Stimulated activated CD4-positive, alpha-beta T cell treated with anti-CD3 and anti-CD28 coated beads, TNF-alpha, amount 100 ng/mL, for 48 hours (primary cell): ENCODE measurements around the gene ZNF496.
A peak's percentile ranks its signal among the peaks of the same experiment; 100 is the strongest.
"Not testable (repeated sequence)": the region's sequence is repeated elsewhere in the genome, so short reads cannot be mapped to it uniquely, and the experiment has no call there.

ENCODE experiments used
- DNase-seq, 3 donors: peaks; one replicate each; pipeline ENCODE4 v3.0.0-alpha.2; 2020; ENCODE audit warnings: low read depth in 3 of 3

The ZNF496 gene

DNA sequence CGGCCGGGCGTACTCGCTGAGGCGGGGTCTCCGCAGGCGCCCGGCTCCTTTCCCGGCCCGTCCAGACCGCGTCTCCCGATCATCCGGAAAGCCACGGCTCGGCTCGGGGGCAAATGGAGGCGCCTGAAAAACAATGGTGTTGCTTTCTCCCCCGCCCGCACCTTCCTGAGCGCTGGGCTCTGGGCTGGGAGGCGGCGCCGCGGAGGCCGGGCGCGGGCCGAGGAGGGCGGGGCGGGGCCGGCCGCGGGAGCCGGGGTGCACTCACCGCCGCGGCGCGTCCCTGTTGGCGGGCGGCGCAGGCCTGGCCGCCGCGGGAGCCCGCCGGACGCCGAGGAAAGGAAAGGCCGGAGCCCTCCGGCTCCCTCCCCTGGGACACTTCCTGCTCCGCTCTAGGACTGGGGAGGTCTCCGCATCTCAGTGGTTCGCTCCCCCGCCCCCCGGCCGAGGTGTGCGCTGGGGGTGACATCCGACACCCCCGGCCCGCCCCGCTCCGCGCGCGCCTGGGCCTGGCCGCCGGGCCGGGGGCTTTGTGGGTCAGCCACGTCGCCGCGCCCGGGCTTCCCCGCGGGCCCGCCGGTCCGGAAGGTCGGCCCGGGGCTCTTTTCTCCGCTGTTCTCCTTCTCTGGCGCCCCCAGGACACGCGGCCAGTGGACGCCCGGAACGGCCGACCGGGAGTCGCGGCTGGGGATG lies at the start of gene ZNF496:
ZNF496 (minus strand) TSS at position 343 of the 690 bp plus-strand sequence. CDS start 2,289 bp downstream, outside the sequence.
- peak in 1 of 3 donors; percentile 17 for DNase-seq

DNA sequence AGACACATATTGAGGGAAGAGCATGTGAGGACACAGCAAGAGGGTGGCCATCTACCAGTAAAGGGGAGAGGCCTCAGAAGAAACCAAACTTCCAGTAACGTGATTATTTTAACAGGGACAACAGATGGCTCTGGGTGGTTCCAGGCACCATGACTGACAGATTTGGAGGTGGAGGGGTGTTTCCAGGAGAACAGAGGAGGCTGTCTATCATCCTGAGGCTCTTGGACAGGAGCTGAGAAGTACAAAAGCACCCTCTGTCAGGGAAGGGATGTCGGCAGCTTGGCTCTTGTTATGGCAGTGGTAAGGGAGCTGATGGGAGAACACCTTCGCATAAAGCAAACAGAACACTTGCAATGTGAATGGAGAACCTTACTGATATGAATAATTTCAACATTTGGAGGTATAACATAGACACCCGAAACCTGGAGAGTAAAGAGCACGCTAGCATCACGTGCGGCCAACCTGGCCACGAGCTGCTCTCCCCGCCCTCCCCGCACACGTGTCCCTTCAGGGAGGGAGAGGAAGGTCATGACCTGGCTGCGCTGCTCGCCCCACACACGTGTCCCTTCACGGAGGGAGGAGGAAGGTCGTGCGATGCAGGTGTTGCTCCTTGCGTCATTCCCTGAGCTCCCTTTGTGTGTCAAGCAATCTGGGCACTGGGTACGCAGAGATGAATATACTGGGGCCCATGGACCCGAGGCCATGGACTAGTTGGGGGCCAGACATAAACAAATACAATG lies 46.8 kb upstream of the ZNF496 start:
- DNase-seq, result no peak

DNA sequence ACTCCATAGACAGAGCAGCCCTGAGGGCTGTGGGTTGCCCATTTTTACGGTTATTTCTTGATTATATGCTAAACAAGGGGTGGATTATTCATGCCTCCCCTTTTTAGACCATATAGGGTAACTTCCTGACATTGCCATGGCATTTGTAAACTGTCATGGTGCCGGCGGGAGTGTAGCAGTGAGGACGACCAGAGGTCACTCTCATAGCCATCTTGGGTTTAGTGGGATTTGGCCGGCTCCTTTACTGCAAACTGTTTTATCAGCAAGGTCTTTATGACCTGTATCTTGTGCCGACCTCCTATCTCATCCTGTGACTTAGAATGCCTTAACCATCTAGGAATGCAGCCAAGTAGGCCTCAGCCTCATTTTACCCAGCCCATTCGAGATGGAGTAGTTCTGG lies 46.0 kb upstream of the ZNF496 start:
- not testable (repeated sequence) for DNase-seq

DNA sequence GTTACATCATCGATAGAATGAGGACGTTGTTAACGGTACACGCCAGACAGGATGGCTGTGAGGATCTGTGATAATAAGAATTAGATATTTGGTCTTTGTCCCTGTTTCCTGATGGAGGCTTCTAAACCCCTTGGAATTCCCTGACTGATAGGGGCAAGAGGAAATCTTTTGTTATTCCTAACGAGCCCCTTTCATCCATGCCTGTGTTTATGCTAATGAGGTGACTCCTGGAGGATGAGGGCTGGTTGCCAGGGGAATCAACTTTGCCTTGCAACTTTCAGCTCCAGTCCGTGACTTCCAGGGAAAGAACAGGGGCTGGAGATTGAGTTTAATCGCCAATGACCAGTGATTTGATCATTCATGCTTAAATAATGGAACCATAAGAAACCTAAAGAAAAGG lies 45.0 kb upstream of the ZNF496 start:
- DNase-seq, result no peak

DNA sequence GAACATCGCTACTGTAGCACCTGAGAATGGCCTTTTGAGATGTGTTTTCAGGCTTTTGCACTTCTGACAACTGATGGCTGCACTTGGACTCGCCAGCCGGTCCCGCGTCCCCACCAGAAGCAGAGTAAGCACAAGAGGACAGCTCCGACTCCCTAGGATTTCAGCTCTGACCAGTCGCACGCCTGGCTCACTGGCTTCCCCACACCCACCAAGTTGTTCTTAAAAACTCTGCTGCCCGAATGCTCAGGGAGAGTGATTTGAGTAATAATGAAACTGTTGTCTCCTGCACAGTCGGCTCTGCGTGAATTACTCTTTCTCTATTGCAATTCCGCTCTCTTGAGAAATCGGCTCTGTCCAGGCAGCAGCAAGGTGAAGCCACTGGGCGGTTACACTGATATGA lies 44.1 kb upstream of the ZNF496 start:
- no peak for DNase-seq

DNA sequence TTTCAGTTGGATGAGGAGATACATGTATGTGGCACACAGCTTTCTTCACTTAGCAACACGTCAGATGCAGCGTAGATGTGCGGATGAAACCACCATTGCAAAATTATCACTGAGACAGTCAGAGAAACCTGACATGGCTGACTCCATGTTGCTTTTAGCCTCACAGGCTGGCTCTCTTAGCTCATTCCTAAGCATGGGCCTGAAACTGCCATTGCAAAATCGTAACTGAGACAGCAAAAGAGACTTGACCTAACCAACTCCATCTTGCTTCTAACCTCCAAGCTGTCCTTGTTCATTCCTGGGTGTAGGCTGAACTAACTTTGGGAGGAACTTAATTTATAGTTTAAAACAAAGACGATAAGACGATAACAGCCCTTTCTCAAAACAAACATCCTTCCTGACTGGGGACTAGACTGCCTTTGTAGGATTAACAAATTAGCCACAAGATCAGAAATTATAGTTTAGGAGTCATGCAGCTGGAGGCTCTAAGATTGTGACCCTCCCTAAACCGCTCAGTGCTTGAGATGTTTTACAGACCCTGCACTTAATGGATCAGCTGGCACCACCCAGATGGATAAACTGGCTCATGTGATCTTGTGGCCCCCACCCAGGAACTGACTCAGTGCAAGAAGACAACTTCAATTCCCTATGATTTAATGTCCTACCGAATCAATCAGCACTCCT lies 43.1 kb upstream of the ZNF496 start:
- not testable (repeated sequence) for DNase-seq

DNA sequence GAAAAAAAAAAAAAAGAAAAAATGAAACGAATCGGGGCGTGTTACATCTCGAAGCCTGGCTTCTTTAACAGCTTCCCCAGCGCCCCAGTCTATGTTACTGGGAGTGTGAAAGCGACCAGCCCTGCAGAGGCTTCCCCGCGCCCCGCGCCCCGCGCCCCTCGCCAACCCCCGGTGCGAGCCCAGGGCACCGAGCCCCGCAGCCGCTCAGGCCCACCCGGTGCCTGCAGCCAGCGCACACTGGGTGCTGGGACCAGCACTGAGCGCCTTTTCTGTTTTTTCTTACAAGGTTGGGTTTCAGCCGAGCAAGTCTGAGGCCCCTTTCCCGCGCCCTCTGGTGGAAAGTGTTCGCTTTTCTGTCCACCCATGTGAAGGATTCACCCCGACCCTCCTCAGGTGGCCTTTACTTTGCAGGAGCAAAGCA lies 42.1 kb upstream of the ZNF496 start:
- DNase-seq, result peak; percentile 12 to 41 (median 36)

DNA sequence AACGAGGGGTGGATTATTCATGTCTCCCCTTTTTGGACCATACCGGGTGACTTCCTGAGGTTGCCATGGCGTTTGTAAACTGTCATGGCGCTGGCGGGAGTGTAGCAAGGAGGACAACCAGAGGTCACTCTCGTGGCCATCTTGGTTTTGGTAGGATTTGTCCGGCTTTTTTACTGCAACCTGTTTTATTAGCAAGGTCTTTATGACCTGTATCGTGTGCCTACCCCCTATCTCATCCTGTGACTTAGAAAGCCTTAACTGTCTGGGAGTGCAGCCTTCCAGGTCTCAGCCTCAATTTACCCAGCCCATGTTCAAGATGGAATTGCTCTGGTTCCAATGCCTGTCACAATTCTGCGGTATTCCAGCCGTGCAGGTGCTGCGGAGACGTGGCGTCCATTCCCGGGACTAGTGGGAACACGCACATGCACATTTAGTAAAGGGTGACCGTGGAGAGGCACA lies 40.2 kb upstream of the ZNF496 start:
- DNase-seq, result no peak

DNA sequence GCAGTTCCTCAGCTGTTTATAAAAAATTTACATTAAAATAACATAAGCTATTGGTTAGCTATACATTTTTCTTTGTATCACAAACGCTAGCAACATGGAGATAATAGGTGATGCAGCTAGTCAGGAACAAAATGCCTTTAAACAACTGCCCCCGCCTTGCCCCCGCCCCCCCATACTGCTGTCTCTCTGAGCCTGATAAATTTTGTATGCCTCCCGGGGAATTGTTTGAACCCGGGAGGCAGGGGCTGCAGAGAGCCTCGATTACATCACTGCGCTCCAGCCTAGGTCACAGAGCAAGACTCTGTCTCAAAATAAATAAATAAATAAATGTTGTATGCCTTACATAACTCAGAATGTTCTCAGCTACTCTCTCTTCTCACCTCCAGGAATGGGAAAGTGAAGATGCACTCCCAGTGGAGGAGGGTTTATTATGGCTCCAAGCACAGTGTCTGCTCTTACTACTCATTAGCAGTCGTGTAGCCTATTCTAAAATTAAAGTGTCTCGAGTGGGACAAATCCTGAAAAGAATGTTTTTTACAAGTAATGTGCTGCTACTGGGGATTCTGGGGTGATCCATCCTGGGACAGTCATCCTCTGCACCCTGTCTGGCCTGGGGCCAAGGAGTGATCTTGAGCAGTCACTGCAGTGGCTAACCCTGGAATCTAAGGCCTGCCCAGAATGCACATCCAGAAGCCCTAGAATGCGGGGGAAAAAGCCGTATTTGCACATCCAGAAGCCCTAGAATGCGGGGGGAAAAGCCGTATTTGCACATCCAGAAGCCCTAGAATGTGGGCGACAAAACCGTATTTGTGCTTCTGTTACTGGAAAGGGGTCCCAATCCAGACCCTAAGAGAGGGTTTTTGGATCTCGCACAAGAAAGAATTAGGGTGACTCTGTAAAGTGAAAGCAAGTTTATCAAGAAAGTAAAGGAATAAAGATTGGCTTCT lies 39.4 kb upstream of the ZNF496 start:
- DNase-seq, result no peak

DNA sequence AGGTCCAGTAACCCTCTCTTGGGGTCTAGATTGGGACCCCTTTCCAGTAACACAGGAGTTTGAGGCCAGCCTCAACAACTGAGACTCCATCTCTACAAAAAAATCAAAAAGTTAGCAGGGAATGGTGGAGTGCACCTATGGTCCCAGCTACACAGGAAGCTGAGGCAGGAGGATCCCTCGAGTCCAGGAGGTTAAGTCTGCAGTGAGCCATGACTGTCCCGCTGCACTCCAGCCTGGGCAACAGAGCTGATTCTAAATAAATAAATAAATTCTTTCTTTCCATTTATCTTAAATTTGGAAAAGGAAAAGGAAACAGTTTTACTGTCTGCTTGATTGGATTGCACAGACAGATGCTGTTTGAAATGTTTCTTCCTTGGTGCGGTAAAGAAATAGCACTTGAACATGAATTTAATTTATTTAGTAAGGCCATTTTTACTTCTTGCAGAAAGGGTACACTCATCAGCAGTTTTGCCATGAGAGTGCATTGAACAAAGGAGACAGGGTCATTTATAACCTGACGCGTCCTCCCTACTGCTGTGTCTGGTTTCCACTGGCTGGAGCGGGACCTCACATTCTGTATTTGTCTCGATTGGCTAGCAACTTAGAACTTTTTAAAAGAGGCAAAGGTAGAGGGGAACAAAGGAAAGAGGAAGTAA lies 37.0 kb upstream of the ZNF496 start:
- no peak for DNase-seq

DNA sequence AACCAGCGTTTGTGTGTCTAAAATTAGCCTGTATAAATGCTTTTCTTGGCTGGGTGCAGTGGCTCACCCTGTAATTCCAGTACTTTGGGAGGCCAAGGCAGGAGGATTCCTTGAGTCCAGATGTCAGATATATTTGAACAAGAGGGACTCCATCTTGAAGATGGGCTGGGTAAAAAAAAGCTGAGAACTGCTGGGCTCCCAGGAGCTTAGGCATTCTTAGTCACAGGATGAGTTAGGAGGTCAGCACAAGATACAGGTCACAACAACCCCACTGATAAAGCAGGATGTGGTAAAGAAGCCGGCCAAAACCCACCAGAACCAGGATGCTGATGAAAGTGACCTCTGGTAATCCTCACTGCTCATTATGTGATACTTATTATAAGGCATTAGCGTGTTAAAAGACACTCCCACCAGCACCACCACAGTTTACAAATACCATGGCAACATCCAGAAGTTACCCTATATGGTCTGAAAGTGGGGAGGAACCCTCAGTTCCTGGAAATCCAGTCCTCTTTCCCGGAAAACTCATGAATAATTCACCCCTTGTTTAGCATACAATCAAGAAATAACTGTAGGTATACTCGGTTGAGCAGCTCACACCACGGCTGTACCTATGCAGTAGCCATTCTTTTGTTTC lies 36.2 kb upstream of the ZNF496 start:
- DNase-seq, result no peak

DNA sequence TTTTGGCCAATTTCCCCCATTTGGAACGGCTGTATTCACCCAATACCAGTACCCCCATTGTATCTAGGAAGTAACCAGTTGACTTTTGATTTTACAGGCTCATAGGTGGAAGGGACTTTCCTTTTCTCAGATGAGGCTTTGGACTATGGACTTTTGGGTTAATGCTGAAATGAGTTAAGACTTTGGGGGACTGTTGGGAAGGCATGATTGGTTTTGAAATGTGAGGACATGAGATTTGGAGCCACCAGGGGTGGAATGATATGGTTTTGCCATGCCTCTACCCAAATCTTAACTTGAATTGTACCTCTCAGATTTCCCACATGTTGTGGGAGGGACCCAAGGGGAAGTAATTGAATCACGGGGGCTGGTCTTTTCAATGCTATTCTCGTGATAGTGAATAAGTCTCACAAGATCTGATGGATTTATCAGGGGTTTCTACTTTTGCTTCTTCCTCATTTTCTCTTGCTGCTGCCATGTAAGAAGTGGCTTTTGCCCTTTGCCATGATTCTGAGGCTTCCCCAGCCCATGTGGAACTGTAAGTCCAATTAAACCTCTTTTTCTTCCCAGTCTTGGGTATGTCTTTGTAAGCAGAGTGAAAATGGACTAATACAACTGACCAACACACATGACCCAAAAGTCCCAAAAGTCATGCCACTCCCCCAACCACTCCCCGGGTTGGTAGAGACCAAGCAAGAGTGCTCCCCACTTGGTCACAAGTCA lies 35.4 kb upstream of the ZNF496 start:
- no peak for DNase-seq

DNA sequence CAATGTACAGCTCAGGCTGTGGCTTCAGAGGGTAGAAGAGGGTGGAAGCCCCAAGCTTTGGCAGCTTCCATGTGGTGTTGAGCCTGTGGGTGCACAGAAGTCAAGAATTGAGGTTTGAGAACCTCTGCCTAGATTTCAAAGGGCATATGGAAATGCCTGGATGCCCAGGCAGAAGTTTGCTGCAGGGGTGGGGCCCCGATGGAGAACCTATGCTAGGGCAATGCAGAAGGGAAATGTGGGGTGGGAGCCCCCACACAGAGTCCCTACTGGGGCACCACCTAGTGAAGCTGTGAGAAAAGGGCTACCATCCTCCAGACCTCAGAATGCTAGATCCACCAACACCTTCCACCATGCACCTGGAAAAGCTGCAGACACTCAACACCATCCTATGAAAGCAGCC lies 34.7 kb upstream of the ZNF496 start:
- DNase-seq, result not testable (repeated sequence)

DNA sequence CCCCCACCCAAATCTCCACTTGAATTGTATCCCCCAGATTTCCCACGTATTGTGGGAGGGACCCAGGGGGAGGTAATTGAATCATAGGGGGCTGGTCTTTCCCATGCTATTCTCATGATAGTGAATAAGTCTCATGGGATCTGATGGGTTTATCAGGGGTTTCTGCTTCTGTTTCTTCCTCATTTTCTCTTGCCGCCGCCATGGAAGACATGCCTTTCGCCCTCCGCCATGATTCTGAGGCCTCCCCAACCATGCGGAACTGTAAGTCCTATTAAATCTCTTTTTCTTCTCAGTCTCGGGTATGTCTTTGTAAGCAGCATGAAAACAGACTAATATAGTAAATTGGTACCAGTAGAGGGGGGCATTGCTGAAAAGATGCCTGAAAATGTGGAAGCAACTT lies 33.4 kb upstream of the ZNF496 start:
- no peak for DNase-seq

DNA sequence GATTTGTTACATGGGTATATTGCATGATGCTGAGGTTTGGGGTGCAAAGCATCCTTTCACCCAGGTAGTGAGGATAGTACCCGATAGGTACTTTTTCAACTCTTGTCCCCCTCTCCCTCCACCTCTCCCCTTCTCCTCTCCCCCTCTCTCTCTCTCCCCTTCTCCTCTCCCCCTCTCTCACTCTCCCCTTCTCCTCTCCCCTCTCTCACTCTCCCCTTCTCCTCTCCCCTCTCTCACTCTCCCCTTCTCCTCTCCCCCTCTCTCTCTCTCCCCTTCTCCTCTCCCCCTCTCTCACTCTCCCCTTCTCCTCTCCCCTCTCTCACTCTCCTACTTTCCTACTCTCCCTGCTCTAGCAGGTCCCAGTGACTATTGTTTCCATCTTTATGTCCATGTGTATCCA lies 31.3 kb upstream of the ZNF496 start:
- not testable (repeated sequence) for DNase-seq

DNA sequence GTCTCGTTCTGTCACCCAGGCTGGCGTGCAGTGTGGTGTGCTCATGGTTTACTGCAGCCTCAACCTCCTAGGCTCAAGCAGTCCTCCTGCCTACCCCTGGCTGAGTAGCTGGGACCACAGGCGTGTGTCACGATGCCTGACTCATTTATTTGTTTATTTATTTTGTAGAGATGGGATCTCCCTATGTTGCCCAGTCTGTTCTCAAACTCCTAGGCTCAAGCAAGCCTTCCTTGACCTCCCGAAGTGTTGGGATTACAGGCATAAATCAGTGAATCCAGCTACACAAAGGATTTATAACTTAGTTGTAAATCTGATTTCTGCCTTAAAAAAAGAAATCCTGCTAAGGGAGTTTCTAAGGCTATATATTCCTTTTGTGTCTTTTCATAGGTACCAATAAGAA lies 30.5 kb upstream of the ZNF496 start:
- DNase-seq, result no peak

DNA sequence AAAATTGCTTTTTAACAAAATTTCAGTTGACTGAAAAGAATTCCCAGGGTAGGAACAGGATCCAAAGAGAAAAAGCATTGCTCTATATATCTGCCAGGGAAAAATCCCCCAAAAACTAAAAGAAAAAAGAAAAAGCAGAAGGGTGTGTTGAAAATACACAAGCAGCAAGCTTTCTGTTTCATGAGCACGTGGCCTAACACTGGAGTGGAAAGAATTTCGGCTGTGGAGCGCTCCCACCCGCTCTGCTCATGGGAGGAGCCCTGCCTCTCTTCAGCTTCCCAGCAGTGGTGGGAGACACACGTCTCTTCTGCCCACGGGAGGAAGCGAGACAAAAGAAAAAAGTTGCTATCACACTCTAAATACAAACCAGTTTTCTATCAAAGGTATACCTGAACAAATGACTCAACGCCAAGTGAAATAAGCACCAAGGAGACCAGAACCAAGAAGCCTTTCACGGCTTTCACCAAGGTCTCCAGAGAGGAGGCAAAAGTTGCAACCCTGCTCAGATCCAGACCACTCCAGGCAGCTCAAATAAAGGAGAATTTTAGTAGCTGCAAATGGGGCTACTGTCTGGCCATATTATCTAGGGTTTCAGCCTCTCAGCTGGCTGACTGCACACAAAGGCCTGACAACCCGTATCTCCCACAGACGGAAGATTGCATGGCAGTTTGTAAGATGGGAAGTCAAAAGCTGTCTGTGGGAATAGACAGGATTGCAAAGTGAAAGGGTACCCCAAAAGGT lies 29.5 kb upstream of the ZNF496 start:
- no peak for DNase-seq

DNA sequence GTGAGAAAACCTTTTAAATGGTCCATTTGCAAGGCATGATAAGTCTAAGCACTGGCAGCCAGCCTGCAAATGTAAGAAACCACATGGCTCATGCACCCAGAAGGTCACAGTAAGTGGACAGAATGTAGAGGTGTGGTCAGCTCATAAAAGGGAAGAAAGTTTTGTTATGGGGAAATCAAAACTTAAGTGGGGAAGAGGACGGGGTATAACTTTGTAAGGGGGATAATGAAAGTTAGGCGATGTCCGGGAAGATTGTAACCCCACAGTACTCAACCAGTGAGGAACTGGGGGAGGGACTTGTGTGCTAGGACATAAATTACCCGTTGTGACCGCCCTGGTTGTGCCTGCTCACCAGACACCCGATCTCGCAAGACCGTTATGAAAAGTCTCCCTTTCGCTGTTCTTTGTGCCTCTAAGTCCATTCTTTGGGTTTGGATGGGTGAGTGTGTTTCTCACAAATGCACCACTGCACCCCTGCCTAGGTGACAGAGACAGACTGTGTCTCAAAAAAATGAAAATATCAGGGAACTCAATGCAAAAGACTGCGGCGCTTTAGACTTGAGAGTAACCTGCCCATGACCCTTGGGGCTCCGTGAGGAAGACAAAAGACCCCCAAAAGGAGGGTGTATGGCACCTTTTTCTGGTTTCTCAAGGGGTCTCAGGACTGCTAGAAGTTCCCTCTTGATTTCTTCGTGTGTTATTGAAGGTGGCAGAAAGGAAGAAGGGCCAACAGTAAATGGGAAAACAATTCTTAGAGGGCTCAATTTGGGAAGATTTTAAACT lies 28.6 kb upstream of the ZNF496 start:
- no peak for DNase-seq
